SK-N-SH (cell line): ENCODE results near the gene NBDY.

Source experiments
- EP300 ChIP-seq, 2 experiments: IDR thresholded peaks; 2 replicates each; pipeline versions ENCODE4 v1.4.0 to v1.6.1; 2012; ENCODE audit warnings: borderline replicate concordance in 1 of 2, low read depth in 1 of 2, low read length in 1 of 2
- FOSL2 ChIP-seq: IDR thresholded peaks from 2 replicates; pipeline ENCODE4 v1.4.0; 2012; ENCODE audit warnings: low read depth, mild to moderate bottlenecking, moderate library complexity, borderline replicate concordance
- FOXJ3 ChIP-seq: sonication (generic); formaldehyde crosslinking; IDR thresholded peaks from 2 replicates; pipeline ENCODE4 v1.5.1; 2020; ENCODE audit warnings: mild to moderate bottlenecking, missing genetic modification reagents
- FOXM1 ChIP-seq: IDR thresholded peaks from 2 replicates; pipeline ENCODE4 v1.4.0; 2012; ENCODE audit warnings: low read depth, mild to moderate bottlenecking
- MAX ChIP-seq: IDR thresholded peaks from 2 replicates; pipeline ENCODE4 v1.4.0; 2012; ENCODE audit warnings: low read depth
- MXI1 ChIP-seq: IDR thresholded peaks from 2 replicates; pipeline ENCODE4 v1.6.1; 2012; ENCODE audit warnings: mild to moderate bottlenecking, low read depth, low read length, improper control_type of control experiment
- POLR2AphosphoS5 ChIP-seq: IDR thresholded peaks from 2 replicates; pipeline ENCODE4 v1.6.1; 2012; ENCODE audit warnings: low read depth, low read length
- YY1 ChIP-seq: IDR thresholded peaks from 2 replicates; pipeline ENCODE4 v1.4.0; 2012; ENCODE audit warnings: low read depth, mild to moderate bottlenecking
- TF ChIP-seq, protein P1 (sequence below): fragments of 200-600 bp; sonication (generic); IDR thresholded peaks from 2 replicates; pipeline ENCODE4 v1.6.1; 2017; ENCODE audit warnings: antibody characterized with exemption, mild to moderate bottlenecking, moderate library complexity

DNA sequence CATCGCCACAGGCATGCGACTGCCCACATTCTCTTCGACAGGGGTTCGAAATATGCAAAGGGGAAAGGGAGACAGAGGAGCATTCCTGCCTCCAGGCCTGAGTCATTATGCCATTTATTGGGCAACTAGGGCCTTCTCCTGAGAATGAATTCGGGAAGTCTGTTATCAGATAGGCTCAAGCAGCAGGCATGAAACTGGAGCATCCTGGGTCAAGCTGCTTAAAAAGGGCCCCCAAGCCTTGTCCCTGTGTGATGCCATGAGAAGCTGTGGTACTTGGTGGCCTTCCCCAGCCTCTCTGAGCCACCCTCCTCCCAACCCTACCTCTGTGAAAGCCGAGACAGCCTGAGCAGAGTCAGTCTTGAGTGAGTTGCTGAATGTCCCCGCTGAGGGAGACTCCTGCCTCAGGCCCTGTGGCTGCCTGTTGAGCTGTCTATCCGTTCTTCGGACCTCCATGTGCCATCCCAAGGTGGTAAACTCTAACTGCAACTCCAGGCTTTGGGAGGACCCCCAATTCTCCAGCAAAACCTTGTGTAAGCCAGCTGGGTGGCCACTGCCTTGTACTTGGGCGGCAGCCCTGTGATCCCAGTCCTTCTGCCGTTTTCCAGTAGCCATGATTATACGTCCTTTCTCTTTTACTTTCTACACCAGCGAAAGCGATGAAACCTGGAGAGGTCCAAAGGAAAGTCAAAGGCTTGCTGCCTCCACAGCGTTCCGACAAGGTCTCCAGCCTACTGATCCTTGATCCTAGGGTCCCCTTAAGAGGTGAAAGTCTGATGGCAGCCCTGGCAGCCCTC, 37.7 kb downstream of the NBDY start:
- TF ChIP-seq YY1 (no peak), MAX (no peak), FOXM1 (no peak), EP300 (IDR thresholded peaks at IDR 0.05; ENCODE audit: borderline replicate concordance in 1 of 2, low read depth in 1 of 2, low read length in 1 of 2) (no peak), FOXJ3 (no peak), FOSL2 (no peak), POLR2AphosphoS5 (no peak), MXI1 (no peak)
- TF ChIP-seq, protein P1, sequence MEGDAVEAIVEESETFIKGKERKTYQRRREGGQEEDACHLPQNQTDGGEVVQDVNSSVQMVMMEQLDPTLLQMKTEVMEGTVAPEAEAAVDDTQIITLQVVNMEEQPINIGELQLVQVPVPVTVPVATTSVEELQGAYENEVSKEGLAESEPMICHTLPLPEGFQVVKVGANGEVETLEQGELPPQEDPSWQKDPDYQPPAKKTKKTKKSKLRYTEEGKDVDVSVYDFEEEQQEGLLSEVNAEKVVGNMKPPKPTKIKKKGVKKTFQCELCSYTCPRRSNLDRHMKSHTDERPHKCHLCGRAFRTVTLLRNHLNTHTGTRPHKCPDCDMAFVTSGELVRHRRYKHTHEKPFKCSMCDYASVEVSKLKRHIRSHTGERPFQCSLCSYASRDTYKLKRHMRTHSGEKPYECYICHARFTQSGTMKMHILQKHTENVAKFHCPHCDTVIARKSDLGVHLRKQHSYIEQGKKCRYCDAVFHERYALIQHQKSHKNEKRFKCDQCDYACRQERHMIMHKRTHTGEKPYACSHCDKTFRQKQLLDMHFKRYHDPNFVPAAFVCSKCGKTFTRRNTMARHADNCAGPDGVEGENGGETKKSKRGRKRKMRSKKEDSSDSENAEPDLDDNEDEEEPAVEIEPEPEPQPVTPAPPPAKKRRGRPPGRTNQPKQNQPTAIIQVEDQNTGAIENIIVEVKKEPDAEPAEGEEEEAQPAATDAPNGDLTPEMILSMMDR: no peak
